CD4-positive, alpha-beta memory T cell (primary cell): ENCODE data around the gene SSR4. TPM values are rescaled to one million over a fixed set of nuclear protein-coding genes. Genes with fewer than 3 reads are reported as not detected.
A peak's percentile ranks its signal among the peaks of the same experiment; 100 is the strongest.

ENCODE experiments used
- CTCF ChIA-PET: fragments of 350-600 bp; sonication (Branson Sonifier 250); formaldehyde crosslinking; loops from one replicate; lab custom pipeline; 2021; ENCODE audit warnings: inconsistent platforms; ENCODE audit not compliant: partially characterized antibody; lab: Charles Lee
- POLR2A ChIA-PET: fragments of 350-600 bp; sonication (Branson Sonifier 250); formaldehyde crosslinking; loops from one replicate; lab custom pipeline; 2021; ENCODE audit not compliant: partially characterized antibody; lab: Charles Lee
- DNase-seq, 5 donors: peaks; one replicate each; pipeline versions ENCODE4 v3.0.0 to v3.0.0-alpha.2; 2020 to 2022; ENCODE audit warnings: mixed read lengths in 1 of 5
- H3K27ac ChIP-seq: one replicate; pipeline ENCODE4 v1.7.0; 2013; ENCODE audit warnings: low read depth, low read length
- H3K27me3 ChIP-seq: 2 replicates; pipeline ENCODE4 v1.7.0; 2013; ENCODE audit warnings: mild to moderate bottlenecking, low read length, moderate library complexity; ENCODE audit not compliant: insufficient read depth
- H3K36me3 ChIP-seq: 2 replicates; pipeline ENCODE4 v1.7.0; 2013; ENCODE audit warnings: mild to moderate bottlenecking, low read length, moderate library complexity; ENCODE audit not compliant: insufficient read depth
- H3K4me1 ChIP-seq: 2 replicates; pipeline ENCODE4 v1.7.0; 2013; ENCODE audit warnings: mild to moderate bottlenecking, low read length, moderate library complexity; ENCODE audit not compliant: insufficient read depth
- H3K4me3 ChIP-seq, 2 donors: one replicate each; pipeline ENCODE4 v1.7.0; 2013; ENCODE audit warnings: low read length in 2 of 2, mild to moderate bottlenecking in 1 of 2
- H3K9me3 ChIP-seq, 2 donors: one replicate each; pipeline ENCODE4 v1.7.0; 2013; ENCODE audit warnings: low read length in 2 of 2, control low read depth in 1 of 2; ENCODE audit not compliant: control insufficient read depth in 1 of 2
- H3K27ac Mint-ChIP-seq, 7 donors: one replicate each; pipeline ENCODE4 v1.8.0; 2020 to 2021; ENCODE audit warnings: mixed read lengths in 7 of 7, mild to moderate bottlenecking in 6 of 7, inconsistent platforms in 3 of 7, moderate library complexity in 3 of 7
- H3K27me3 Mint-ChIP-seq, 2 donors: one replicate each; pipeline ENCODE4 v1.8.0; 2020 to 2021; ENCODE audit warnings: mixed read lengths in 2 of 2
- H3K36me3 Mint-ChIP-seq, 2 donors: one replicate each; pipeline ENCODE4 v1.8.0; 2020 to 2021; ENCODE audit warnings: mixed read lengths in 2 of 2, inconsistent platforms in 1 of 2, mild to moderate bottlenecking in 1 of 2
- H3K4me1 Mint-ChIP-seq, 4 donors: one replicate each; pipeline ENCODE4 v1.8.0; 2020 to 2021; ENCODE audit warnings: mixed read lengths in 4 of 4, mild to moderate bottlenecking in 1 of 4
- H3K4me3 Mint-ChIP-seq, 8 donors: one replicate each; pipeline ENCODE4 v1.8.0; 2020 to 2021; ENCODE audit warnings: mixed read lengths in 8 of 8, mild to moderate bottlenecking in 7 of 8, moderate library complexity in 6 of 8, inconsistent platforms in 3 of 8
- H3K9me3 Mint-ChIP-seq, 8 donors: one replicate each; pipeline ENCODE4 v1.8.0; 2020 to 2021; ENCODE audit warnings: mixed read lengths in 8 of 8, mild to moderate bottlenecking in 5 of 8, inconsistent platforms in 3 of 8, moderate library complexity in 1 of 8
- intact Hi-C: fragments of 100-400 bp; cut with micrococcal nuclease; formaldehyde crosslinking; loops from one replicate; pipeline ENCODE4 v1.15.1; 2023
- polyA plus RNA-seq, 2 donors: library from polyadenylated mRNA; unstranded; fragments of 300-500 nt; fragmentation: Illumina TruSeq; gene quantifications; one replicate each; pipeline ENCODE4 v1.2.3, GENCODE V29; 2021
- total RNA-seq, 2 experiments: library from RNA; stranded (reverse); gene quantifications; one replicate each; pipeline ENCODE4 v1.2.3, GENCODE V29; 2021

Gene SSR4
- total and polyA plus RNA-seq, 4 experiments from 2014 or later: 216 to 618 (median 350) TPM

DNA sequence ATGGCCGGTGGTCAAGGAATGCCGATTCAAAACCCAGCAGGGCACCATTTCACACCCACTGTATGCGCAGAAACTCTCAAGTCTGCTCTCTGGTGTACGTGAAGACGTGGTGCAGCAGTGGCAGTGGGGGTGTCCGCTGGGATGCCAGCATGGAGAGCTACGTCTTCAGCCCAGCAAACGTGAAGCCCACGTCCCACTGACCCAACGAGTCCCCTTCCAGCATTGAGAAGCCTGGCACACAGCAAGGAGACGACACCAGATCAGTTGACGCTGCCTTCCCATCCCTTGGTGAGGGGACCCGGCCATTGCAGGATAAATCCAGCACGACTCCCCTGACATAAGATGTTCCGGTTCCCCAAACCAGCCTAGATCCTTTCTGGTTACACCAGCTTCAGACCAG, 32.6 kb upstream of the SSR4 start:
- Histone ChIP-seq H3K27me3 (no peaks in the 10 kb centered on the region), H3K9me3 (no peaks in the 10 kb centered on the region), H3K36me3 (no peaks in the 10 kb centered on the region), H3K27ac (no peak overlapping the region), H3K4me1 (no peaks in the 10 kb centered on the region), H3K4me3 (no peak overlapping the region)
- no peak for DNase-seq
- Mint-ChIP-seq H3K4me3 (no peak overlapping the region), H3K27ac (no peak overlapping the region), H3K9me3 (no peaks in the 10 kb centered on the region), H3K36me3 (no peaks in the 10 kb centered on the region), H3K4me1 (peaks cover 4 to 9% (median 5%) of the 10 kb centered on the region in 4 donors), H3K27me3 (no peaks in the 10 kb centered on the region)
- intact Hi-C loops: no loop called here
- CTCF ChIA-PET: interaction anchor here (1.9 to 3.1 kb wide), 2 partner anchors 164 to 185 kb away, joined by 5 to 28 read pairs; partner anchors contain the start of genes ARHGAP4 and RENBP
- POLR2A ChIA-PET: no interaction called here

DNA sequence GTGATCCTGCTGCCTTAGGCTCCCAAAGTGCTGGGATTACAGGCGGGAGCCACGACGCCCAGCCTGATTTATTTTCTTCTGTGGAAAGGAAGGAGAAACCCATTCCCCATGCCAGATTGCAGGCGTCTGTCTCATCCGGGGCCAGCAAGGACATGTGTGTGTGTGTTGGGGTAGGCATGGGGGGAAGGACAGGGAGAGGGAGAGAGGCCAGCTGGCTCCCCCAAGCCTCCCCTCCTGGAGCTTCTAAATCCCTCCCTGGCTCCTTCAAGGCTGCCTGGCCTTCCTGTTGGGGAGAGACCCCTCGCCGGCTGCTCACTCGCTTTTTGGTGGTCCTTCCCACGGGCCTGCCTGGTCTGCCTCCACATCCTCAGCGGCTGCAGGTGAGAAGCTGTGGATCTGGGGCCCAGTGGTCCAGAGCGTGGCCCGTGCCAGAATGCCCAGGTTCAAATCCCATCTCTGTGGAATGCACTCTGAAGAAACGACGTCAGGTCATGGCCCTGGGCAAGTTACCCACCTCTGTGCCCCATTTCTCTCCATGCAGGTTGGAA, 31.8 kb upstream of the SSR4 start:
- no peaks in the 10 kb centered on the region for H3K36me3 Mint-ChIP-seq
- H3K27me3 ChIP-seq: no peaks in the 10 kb centered on the region
- peaks cover 4 to 9% (median 5%) of the 10 kb centered on the region in 4 donors for H3K4me1 Mint-ChIP-seq
- no peak overlapping the region for H3K4me3 Mint-ChIP-seq
- H3K27ac ChIP-seq: no peak overlapping the region
- H3K9me3 ChIP-seq: no peaks in the 10 kb centered on the region
- H3K9me3 Mint-ChIP-seq: no peaks in the 10 kb centered on the region
- H3K4me3 ChIP-seq: no peak overlapping the region
- no peak overlapping the region for H3K27ac Mint-ChIP-seq
- ChIA-PET CTCF (interaction anchor here (1.9 to 3.1 kb wide), 3 partner anchors 163 to 189 kb away, joined by 5 to 28 read pairs (median 19); partner anchors contain the start of genes ARHGAP4 and RENBP), POLR2A (no interaction called here)
- DNase-seq: no peak
- H3K27me3 Mint-ChIP-seq: no peaks in the 10 kb centered on the region
- no peaks in the 10 kb centered on the region for H3K36me3 ChIP-seq
- intact Hi-C loops: no loop called here
- no peaks in the 10 kb centered on the region for H3K4me1 ChIP-seq

DNA sequence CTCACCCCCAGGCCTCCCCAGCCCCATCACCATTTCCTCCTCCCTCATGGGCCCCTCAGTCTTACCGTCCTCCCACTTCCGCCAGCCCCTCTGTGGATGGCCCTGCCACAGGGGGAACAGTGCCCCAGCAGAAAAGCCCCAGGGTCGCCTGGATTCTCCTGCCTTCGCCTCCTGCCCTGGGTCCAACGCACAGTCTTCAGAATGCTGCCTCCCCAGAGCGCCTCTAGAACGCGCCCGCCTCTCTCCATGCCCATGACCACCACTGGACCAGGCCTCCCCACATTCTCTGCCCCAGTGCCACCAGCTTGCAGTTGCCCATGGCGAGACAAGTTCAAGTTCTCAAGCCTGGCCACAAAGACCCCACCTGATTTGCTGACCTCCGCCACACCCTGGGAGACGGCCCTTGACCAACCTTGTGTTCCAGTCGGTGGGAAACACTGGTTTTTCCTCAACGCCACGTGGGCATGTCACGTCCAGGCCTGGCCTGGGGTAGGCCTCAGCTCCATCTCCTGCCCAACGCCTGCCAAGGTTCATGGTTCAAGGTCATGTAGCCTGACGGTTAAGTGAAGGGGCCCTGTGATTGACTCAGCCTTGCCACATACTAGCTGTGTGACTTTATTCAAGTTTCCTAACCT, 31.1 kb upstream of the SSR4 start:
- H3K27me3 ChIP-seq: no peaks in the 10 kb centered on the region
- Mint-ChIP-seq H3K9me3 (no peaks in the 10 kb centered on the region), H3K4me3 (no peak overlapping the region), H3K27me3 (no peaks in the 10 kb centered on the region), H3K4me1 (peaks cover 4 to 10% (median 7%) of the 10 kb centered on the region in 4 donors), H3K27ac (peak overlapping the region in 1 of 7 donors; percentile 42), H3K36me3 (no peaks in the 10 kb centered on the region)
- no peaks in the 10 kb centered on the region for H3K9me3 ChIP-seq
- intact Hi-C loops: no loop called here
- H3K27ac ChIP-seq: no peak overlapping the region
- H3K36me3 ChIP-seq: no peaks in the 10 kb centered on the region
- H3K4me3 ChIP-seq: no peak overlapping the region
- H3K4me1 ChIP-seq: no peaks in the 10 kb centered on the region
- ChIA-PET POLR2A (interaction anchor here (1.0 kb wide), 1 partner anchor 184 kb away, joined by 4 read pairs; no protein-coding TSS in a partner anchor), CTCF (interaction anchor here (0.7 to 3.1 kb wide), 7 partner anchors 36 to 204 kb away, joined by 3 to 28 read pairs (median 5); partner anchors contain the start of genes ARHGAP4 and RENBP)
- no peak for DNase-seq

DNA sequence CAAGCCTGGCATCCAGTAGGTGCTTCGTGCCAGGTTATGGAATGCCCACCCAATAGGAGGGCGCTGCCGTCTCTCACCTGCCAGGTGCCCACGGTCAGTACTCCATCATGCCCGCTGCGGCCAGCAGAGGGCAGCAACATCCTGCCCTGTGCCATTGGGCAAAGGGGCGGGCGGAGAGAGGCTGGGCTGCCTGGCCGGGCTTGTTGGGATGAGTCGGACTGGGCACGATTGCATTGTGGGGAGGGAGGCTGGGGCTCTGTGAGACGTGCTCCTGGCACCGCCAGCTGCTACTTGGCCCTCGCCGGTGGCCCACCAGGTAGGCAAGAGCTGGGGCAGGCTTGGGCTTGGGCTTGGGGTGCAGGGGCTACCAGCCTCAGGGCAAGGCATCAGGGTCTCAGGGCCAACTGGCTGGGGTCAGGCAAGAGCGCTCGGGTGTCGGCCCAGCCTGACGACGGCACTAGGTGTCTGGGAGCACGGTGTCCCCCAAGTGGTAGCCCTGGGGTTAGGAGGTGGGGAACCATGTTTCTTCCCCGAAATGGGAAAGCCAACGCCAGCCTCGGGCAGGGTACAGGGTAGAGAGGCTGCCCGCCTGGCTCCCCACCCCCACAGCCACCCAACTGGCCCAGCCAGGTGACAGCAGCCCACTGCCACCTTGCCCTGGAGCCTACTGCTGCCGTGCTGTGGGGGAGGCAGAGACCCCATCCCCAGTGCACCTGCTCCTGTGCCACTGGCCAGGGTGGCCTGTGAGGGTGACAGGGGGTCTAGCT, 30.3 kb upstream of the SSR4 start, which contains the start of gene PLXNB3:
PLXNB3 (plus strand) TSS at position 261 of the 767 bp plus-strand sequence. CDS start 1,287 bp downstream, outside the sequence.
- Histone ChIP-seq H3K4me3 (no peak within 1 kb of the TSS), H3K4me1 (no peaks in the 10 kb centered on the region), H3K9me3 (no peaks in the 10 kb centered on the region), H3K27ac (no peak within 1 kb of the TSS), H3K27me3 (no peaks in the 10 kb centered on the region), H3K36me3 (no peaks in the 10 kb centered on the region)
- H3K36me3 Mint-ChIP-seq: no peaks in the 10 kb centered on the region
- intact Hi-C loops: loop anchor here (1.0 kb wide), 3 partner anchors 183 to 287 kb away; no protein-coding TSS in a partner anchor
- H3K27ac Mint-ChIP-seq: peak within 1 kb of the TSS in 1 of 7 donors; percentile 42
- CTCF ChIA-PET: interaction anchor here (0.7 to 3.1 kb wide), 6 partner anchors 37 to 203 kb away, joined by 3 to 28 read pairs (median 4); partner anchors contain the start of gene RENBP
- no peak within 1 kb of the TSS for H3K4me3 Mint-ChIP-seq
- H3K4me1 Mint-ChIP-seq: peaks cover 4 to 10% (median 7%) of the 10 kb centered on the region in 4 donors
- no peaks in the 10 kb centered on the region for H3K9me3 Mint-ChIP-seq
- H3K27me3 Mint-ChIP-seq: no peaks in the 10 kb centered on the region
- POLR2A ChIA-PET: interaction anchor here (1.0 kb wide), 1 partner anchor 183 kb away, joined by 4 read pairs; no protein-coding TSS in a partner anchor
- peak; percentile 56 to 76 (median 69) for DNase-seq

DNA sequence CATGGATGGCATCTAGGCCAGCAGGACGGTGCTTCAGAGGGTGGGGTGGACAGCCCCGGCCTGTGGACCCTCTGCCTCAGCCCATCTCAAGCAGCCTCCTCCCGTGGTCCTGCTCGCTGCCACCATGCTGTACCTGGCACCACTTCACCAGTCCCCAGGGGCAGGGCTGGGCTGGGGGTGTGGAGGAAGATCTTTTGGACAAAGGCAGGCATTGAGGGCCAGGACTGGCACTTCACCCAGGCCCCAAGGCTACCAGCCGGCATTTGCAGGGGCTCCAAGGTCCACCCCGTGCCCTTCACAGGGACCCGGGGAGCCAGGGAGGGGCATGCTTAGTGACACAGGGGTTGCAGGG, 29.7 kb upstream of the SSR4 start:
- no peak overlapping the region for H3K4me3 ChIP-seq
- Mint-ChIP-seq H3K27me3 (no peaks in the 10 kb centered on the region), H3K4me1 (peaks cover 4 to 10% (median 7%) of the 10 kb centered on the region in 4 donors), H3K36me3 (no peaks in the 10 kb centered on the region), H3K9me3 (no peaks in the 10 kb centered on the region), H3K4me3 (no peak overlapping the region), H3K27ac (no peak overlapping the region)
- DNase-seq: no peak
- intact Hi-C loops: loop anchor here (1.0 kb wide), 3 partner anchors 183 to 287 kb away; no protein-coding TSS in a partner anchor
- no peaks in the 10 kb centered on the region for H3K4me1 ChIP-seq
- no peaks in the 10 kb centered on the region for H3K27me3 ChIP-seq
- H3K9me3 ChIP-seq: no peaks in the 10 kb centered on the region
- no peaks in the 10 kb centered on the region for H3K36me3 ChIP-seq
- ChIA-PET POLR2A (no interaction called here), CTCF (interaction anchor here (1.0 to 3.1 kb wide), 2 partner anchors 38 to 182 kb away, joined by 3 to 28 read pairs; partner anchors contain the start of gene RENBP)
- no peak overlapping the region for H3K27ac ChIP-seq

DNA sequence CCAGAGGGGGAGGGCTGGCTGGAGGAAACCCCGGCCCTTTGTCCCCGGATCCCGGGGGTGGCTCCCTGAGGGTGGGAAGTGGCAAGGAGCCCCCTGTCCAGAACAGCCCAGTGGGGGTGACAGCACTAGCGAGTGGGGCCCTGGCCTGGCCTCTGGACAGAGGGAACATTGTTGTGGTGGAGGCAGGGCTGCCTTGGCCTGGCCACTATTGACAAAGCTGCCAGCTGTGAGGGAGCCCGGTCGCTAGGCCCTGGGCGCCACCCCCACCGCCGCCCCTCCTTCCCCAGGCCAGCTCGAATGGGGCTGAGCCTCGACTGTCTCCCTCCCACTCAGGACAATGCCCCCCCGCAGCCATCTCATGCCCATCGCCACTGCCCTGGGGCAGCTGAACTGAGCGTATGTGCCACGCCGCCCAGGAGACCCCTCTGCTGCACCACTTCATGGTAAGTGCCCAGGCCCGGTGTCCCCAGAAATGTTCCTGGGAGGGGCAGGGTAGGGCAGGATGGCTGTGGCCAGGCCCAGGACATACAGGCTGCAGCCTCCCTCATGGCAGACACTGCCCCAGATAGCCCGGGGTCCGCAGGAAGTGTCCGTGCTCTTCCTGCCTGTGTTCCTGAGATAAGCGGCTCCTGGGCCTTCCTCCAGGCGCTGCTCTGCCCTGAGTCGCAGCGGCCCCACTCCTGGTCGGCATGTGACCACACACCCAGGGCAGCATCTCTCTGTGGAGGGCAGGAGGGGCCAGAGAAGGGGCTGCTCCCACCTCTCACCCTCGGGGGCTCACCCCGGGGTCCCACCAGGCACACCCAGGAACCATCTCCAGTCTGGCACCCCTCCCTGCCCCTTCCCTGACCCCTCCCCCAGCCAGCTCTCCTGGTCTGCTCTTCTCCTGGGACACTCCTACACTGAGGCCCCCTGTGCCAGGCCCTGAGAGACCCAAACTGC, 29.1 kb upstream of the SSR4 start:
- Histone ChIP-seq H3K9me3 (no peaks in the 10 kb centered on the region), H3K27me3 (no peaks in the 10 kb centered on the region), H3K4me3 (no peak overlapping the region), H3K27ac (no peak overlapping the region), H3K36me3 (no peaks in the 10 kb centered on the region), H3K4me1 (no peaks in the 10 kb centered on the region)
- H3K4me3 Mint-ChIP-seq: no peak overlapping the region
- DNase-seq: no peak
- peaks cover 4 to 10% (median 7%) of the 10 kb centered on the region in 4 donors for H3K4me1 Mint-ChIP-seq
- no peaks in the 10 kb centered on the region for H3K36me3 Mint-ChIP-seq
- ChIA-PET CTCF (no interaction called here), POLR2A (no interaction called here)
- H3K27ac Mint-ChIP-seq: no peak overlapping the region
- intact Hi-C loops: no loop called here
- H3K9me3 Mint-ChIP-seq: no peaks in the 10 kb centered on the region
- H3K27me3 Mint-ChIP-seq: no peaks in the 10 kb centered on the region
